GM12801 (cell line): ENCODE results near the gene LPAR3.

Experiments
- CTCF ChIP-seq: IDR thresholded peaks from one replicate; pipeline ENCODE4 v1.5.1; 2011; ENCODE audit warnings: control low read depth; ENCODE audit not compliant: insufficient read length; ENCODE audit errors: extremely low read depth

LPAR3 gene

DNA sequence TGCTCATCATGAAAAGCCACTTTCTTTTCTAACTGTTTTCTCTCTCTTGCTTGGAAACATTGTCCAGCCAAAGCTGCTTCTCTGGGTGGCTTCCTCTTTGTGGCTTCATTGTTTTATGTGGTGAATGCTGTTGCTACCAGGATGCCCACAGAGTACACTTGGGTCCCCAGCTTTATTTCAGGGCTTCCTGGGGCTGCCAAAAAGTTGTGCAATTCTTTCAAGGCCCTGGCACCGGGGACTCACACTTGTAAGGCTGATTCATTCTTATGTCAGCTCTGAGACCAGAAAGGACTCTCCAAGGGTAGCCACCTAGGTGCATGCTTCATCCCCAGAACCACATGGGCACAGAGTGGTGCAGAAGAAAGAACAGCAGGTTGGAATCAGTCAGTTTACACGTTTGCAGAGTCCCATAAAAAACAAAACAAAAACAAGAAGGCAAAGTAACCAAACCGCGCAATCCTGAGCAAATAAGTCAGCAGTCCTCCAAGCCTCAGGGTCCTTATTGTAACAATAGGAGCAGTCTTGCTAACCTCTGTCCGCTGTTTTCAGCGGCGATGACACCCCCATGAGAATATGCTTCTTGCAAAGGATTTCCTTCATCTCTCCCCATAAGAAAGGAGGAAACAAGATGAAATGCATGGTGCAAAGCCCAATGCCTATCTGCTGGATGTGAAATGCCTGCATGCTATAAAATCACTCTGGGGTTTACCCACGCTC lies 112.8 kb downstream of the LPAR3 start:
- TF ChIP-seq CTCF = no peak

- TF ChIP-seq CTCF = no peak
Observed at GRCh38 chr1:84776639-84777038, 116.4 kb downstream of the LPAR3 start.

- TF ChIP-seq CTCF = no peak
Observed at GRCh38 chr1:84775535-84775920, 117.5 kb downstream of the LPAR3 start.

DNA sequence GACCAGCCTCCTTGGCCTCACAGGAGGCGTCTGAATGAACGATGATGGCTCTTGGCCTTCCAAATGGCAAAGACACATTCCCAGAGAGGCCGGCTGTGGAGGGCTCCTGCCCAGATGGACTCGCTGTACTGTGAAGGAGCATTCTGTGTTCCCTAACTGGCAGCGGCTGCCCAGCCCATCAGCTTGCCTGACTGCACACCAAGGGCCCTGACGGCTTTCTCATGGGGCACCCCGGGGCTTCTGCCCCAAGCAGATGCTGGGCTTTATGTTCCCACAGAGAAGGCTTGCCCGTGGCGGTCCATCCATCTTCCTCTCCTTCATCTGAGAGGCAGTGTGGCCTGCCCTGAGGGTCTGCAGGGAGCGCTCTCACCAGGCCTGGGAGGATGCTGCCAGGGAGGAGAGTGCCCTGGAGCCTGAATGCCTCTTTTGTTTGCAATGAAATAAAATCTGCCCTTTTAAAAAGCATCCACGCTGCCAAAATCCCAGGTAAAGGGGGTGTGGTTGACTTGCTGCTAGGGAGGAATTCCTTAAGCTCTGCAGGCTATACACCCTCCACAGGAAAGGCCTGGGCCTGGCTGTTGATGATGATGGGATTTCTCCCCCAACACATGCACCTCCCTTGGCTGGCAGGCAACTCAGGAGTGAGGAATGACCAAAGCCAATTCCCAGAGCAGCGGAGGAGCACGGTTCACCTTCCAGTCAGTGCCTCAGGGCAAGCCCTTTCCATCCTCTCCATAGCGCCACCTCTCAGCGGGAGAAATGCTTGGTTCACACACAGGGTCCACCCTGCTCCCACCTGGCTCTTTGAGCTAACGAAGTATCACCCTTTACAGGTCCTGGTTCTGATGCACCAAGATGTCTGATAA lies 118.1 kb downstream of the LPAR3 start:
- TF ChIP-seq CTCF = no peak

GRCh38 chr1:84773933-84774497 lies 119.0 kb downstream of the LPAR3 start:
- no peak for TF ChIP-seq CTCF

GRCh38 chr1:84773195-84773594 lies 119.8 kb downstream of the LPAR3 start:
- TF ChIP-seq CTCF = no peak

- peak; percentile 2 for TF ChIP-seq CTCF
Observed at GRCh38 chr1:84772428-84772943, 120.5 kb downstream of the LPAR3 start.
